CD4-positive, alpha-beta T cell treated with Interleukin-12 subunit alpha and Interleukin-12 subunit beta, for 1 hour (primary cell): Measurements from ENCODE around the gene CYB561A3.

Experiments
- DNase-seq: peaks from one replicate; pipeline ENCODE4 v3.0.0-alpha.2; 2020

Gene CYB561A3

GRCh38 chr11:61315260-61315659 is 46.4 kb downstream of the CYB561A3 start:
- DNase-seq = no peak

GRCh38 chr11:61310749-61311148 is 50.9 kb downstream of the CYB561A3 start:
- no peak for DNase-seq

- no peak for DNase-seq
Measured at GRCh38 chr11:61309739-61310138, 51.9 kb downstream of the CYB561A3 start.

GRCh38 chr11:61309141-61309540 is 52.5 kb downstream of the CYB561A3 start:
- no peak for DNase-seq

- no peak for DNase-seq
Measured at GRCh38 chr11:61307354-61307753, 54.3 kb downstream of the CYB561A3 start.

GRCh38 chr11:61306221-61306620 is 55.5 kb downstream of the CYB561A3 start:
- no peak for DNase-seq

- no peak for DNase-seq
Measured at GRCh38 chr11:61305417-61305816, 56.3 kb downstream of the CYB561A3 start.

GRCh38 chr11:61303725-61304124 is 58.0 kb downstream of the CYB561A3 start:
- no peak for DNase-seq

- no peak for DNase-seq
Measured at GRCh38 chr11:61302550-61302949, 59.1 kb downstream of the CYB561A3 start.
